H1 (cell line): Measurements from ENCODE around the gene PIAS1. TPM values are rescaled to one million over a fixed set of nuclear protein-coding genes. Genes with fewer than 3 reads are reported as not detected.

Experiments used
- CTCF ChIA-PET: fragments of 300-600 bp; sonication (Branson Sonifier 250); formaldehyde crosslinking; loops from one replicate; lab custom pipeline; 2021; ENCODE audit not compliant: partially characterized antibody; lab: Charles Lee
- POLR2A ChIA-PET: fragments of 300-600 bp; sonication (Branson Sonifier 250); formaldehyde crosslinking; loops from one replicate; lab custom pipeline; 2021; ENCODE audit warnings: inconsistent platforms; ENCODE audit not compliant: partially characterized antibody; lab: Charles Lee
- DNase-seq, 2 experiments: peaks; one replicate each; pipeline versions ENCODE4 v3.0.0 to v3.0.0-alpha.2; 2010 to 2022; ENCODE audit warnings: low spot score in 2 of 2, low read depth in 1 of 2, mixed read lengths in 1 of 2
- FAIRE-seq: peaks from 2 replicates; lab custom pipeline; 2011; peaks lifted over from hg19 to GRCh38; lab: Jason Lieb, UNC
- H2AFZ ChIP-seq: 2 replicates; pipeline ENCODE4 v1.8.1; 2012; ENCODE audit warnings: low read length, inconsistent platforms
- H2AK5ac ChIP-seq: 2 replicates; pipeline ENCODE4 v1.6.1; 2013; ENCODE audit warnings: low read depth, low read length
- H2BK120ac ChIP-seq: replicated peaks from 2 replicates; pipeline ENCODE3; 2013; ENCODE audit warnings: low read depth, low read length, inconsistent platforms
- H2BK12ac ChIP-seq: 2 replicates; pipeline ENCODE4 v1.6.1; 2013; ENCODE audit warnings: low read depth, low read length
- H2BK15ac ChIP-seq: 2 replicates; pipeline ENCODE4 v1.6.1; 2013; ENCODE audit warnings: low read length
- H2BK20ac ChIP-seq: 2 replicates; pipeline ENCODE4 v1.6.1; 2013; ENCODE audit warnings: low read length
- H2BK5ac ChIP-seq: 2 replicates; pipeline ENCODE4 v1.6.1; 2013; ENCODE audit warnings: low read depth, low read length
- H3K14ac ChIP-seq: 2 replicates; pipeline ENCODE4 v1.6.1; 2013; ENCODE audit warnings: inconsistent platforms; ENCODE audit not compliant: insufficient read length
- H3K18ac ChIP-seq: 2 replicates; pipeline ENCODE4 v1.6.1; 2013; ENCODE audit warnings: low read length; ENCODE audit errors: extremely low read depth
- H3K23ac ChIP-seq: 2 replicates; pipeline ENCODE4 v1.6.1; 2013; ENCODE audit warnings: inconsistent platforms; ENCODE audit not compliant: insufficient read length
- H3K23me2 ChIP-seq: 2 replicates; pipeline ENCODE4 v1.6.1; 2013; ENCODE audit warnings: low read depth, low read length
- H3K27ac ChIP-seq: 2 replicates; pipeline ENCODE4 v1.6.1; 2011; ENCODE audit warnings: low read depth, low read length, inconsistent platforms
- H3K27me3 ChIP-seq, 4 experiments: replicated peaks in 1 of 4; 1 replicate in 1 of 4; 2 replicates in 3 of 4; pipeline versions ENCODE4 v1.6.1 to v1.8.1; 2011 to 2013; ENCODE audit warnings: low read length in 3 of 4, mild to moderate bottlenecking in 3 of 4, inconsistent platforms in 2 of 4, mixed read lengths in 2 of 4, moderate library complexity in 1 of 4; ENCODE audit not compliant: control insufficient read depth in 3 of 4, insufficient read depth in 3 of 4; ENCODE audit errors: extremely low read depth in 1 of 4
- H3K36me3 ChIP-seq, 4 experiments: 2 replicates each; pipeline versions ENCODE4 v1.6.1 to v1.8.1; 2011 to 2013; ENCODE audit warnings: mild to moderate bottlenecking in 4 of 4, low read length in 3 of 4, moderate library complexity in 2 of 4, control low read depth in 1 of 4, inconsistent platforms in 1 of 4; ENCODE audit not compliant: insufficient read depth in 4 of 4, control insufficient read depth in 2 of 4
- H3K4ac ChIP-seq: replicated peaks from 2 replicates; pipeline ENCODE3; 2013; ENCODE audit warnings: low read length, low read depth, mixed read lengths, inconsistent platforms; ENCODE audit not compliant: insufficient read length
- H3K4me1 ChIP-seq, 4 experiments: replicated peaks in 1 of 4; 1 replicate in 1 of 4; 2 replicates in 3 of 4; pipeline versions ENCODE4 v1.6.1 to v1.8.1; 2011 to 2013; ENCODE audit warnings: low read length in 3 of 4, inconsistent platforms in 2 of 4, mixed read lengths in 1 of 4; ENCODE audit not compliant: insufficient read depth in 4 of 4, control insufficient read depth in 3 of 4
- H3K4me2 ChIP-seq, 2 experiments: 2 replicates each; pipeline versions ENCODE4 v1.6.1 to v1.8.1; 2011 to 2013; ENCODE audit warnings: low read depth in 2 of 2, low read length in 2 of 2, control low read depth in 1 of 2, inconsistent platforms in 1 of 2, mild to moderate bottlenecking in 1 of 2; ENCODE audit not compliant: insufficient read depth in 1 of 2
- H3K4me3 ChIP-seq, 4 experiments: fragments of 200-600, 300-600 bp in 1 of 4; sonication (generic), shearing (Covaris generic), sonication (Bioruptor Twin) in 1 of 4; 2 replicates each; pipeline versions ENCODE4 v1.5.1 to v1.8.1; 2011 to 2016; ENCODE audit warnings: low read length in 4 of 4, low read depth in 3 of 4, control low read depth in 2 of 4, inconsistent platforms in 2 of 4, mild to moderate bottlenecking in 2 of 4, mixed read lengths in 1 of 4, moderate library complexity in 1 of 4; ENCODE audit not compliant: insufficient read depth in 2 of 4; ENCODE audit errors: extremely low read depth in 1 of 4
- H3K56ac ChIP-seq: replicated peaks from 2 replicates; pipeline ENCODE3; 2013; ENCODE audit warnings: low read depth, mild to moderate bottlenecking, mixed read lengths, low read length, inconsistent platforms; ENCODE audit not compliant: insufficient read length
- H3K79me1 ChIP-seq: 2 replicates; pipeline ENCODE4 v1.6.1; 2013; ENCODE audit warnings: low read depth, low read length, control low read depth
- H3K79me2 ChIP-seq, 2 experiments: 2 replicates each; pipeline versions ENCODE4 v1.6.1 to v1.8.1; 2012 to 2013; ENCODE audit warnings: low read length in 2 of 2, mild to moderate bottlenecking in 2 of 2, inconsistent platforms in 1 of 2; ENCODE audit not compliant: insufficient read depth in 2 of 2, control insufficient read depth in 1 of 2
- H3K9ac ChIP-seq, 4 experiments: replicated peaks in 1 of 4; 1 replicate in 1 of 4; 2 replicates in 3 of 4; pipeline versions ENCODE4 v1.6.1 to v1.8.1; 2011 to 2013; ENCODE audit warnings: low read depth in 3 of 4, low read length in 3 of 4, control low read depth in 2 of 4, mild to moderate bottlenecking in 2 of 4, moderate library complexity in 2 of 4, inconsistent platforms in 1 of 4; ENCODE audit errors: extremely low read depth in 1 of 4
- H3K9me3 ChIP-seq, 2 experiments: 2 replicates each; pipeline versions ENCODE4 v1.6.1 to v1.8.1; 2012 to 2013; ENCODE audit warnings: mild to moderate bottlenecking in 2 of 2, moderate library complexity in 2 of 2, control low read depth in 1 of 2, inconsistent platforms in 1 of 2, low read depth in 1 of 2, low read length in 1 of 2, mixed read lengths in 1 of 2; ENCODE audit not compliant: insufficient read depth in 2 of 2
- H4K20me1 ChIP-seq, 2 experiments: replicated peaks in 1 of 2; 2 replicates each; pipeline versions ENCODE3 to v1.8.1; 2011 to 2013; ENCODE audit warnings: inconsistent platforms in 2 of 2, low read length in 2 of 2, mild to moderate bottlenecking in 1 of 2; ENCODE audit not compliant: insufficient read depth in 2 of 2, control insufficient read depth in 1 of 2
- H4K5ac ChIP-seq: 2 replicates; pipeline ENCODE4 v1.6.1; 2013; ENCODE audit warnings: low read length, low read depth, mixed read lengths, inconsistent platforms; ENCODE audit not compliant: insufficient read length
- H4K8ac ChIP-seq: 2 replicates; pipeline ENCODE4 v1.8.0; 2013; ENCODE audit warnings: mild to moderate bottlenecking, moderate library complexity, low read length, inconsistent platforms; ENCODE audit not compliant: insufficient read depth; ENCODE audit errors: extremely low read depth
- H4K91ac ChIP-seq: replicated peaks from 2 replicates; pipeline ENCODE3; 2013; ENCODE audit warnings: low read length, mixed read lengths, inconsistent platforms; ENCODE audit not compliant: insufficient read length
- CBX5 ChIP-seq: fragments of 300-800, 300-1000 bp; sonication (generic); IDR thresholded peaks from 2 replicates; pipeline ENCODE4 v1.7.1; 2016; ENCODE audit warnings: antibody characterized with exemption, low read length, low read depth
- EP300 ChIP-seq, 2 experiments: IDR thresholded peaks; 1 replicate in 1 of 2; 2 replicates in 1 of 2; pipeline ENCODE4 v1.6.1; 2011 to 2012; ENCODE audit warnings: low read depth in 2 of 2, low read length in 2 of 2, mild to moderate bottlenecking in 2 of 2, borderline replicate concordance in 1 of 2, inconsistent platforms in 1 of 2, moderate library complexity in 1 of 2
- HDAC6 ChIP-seq: IDR thresholded peaks from one replicate; pipeline ENCODE4 v1.7.1; 2012; ENCODE audit warnings: low read depth, mild to moderate bottlenecking, inconsistent platforms, low read length, moderate library complexity
- JUND ChIP-seq: IDR thresholded peaks from 2 replicates; pipeline ENCODE4 v1.6.1; 2011; ENCODE audit warnings: mild to moderate bottlenecking, improper control_type of control experiment, low read length
- RBBP5 ChIP-seq: IDR thresholded peaks from 2 replicates; pipeline ENCODE4 v1.7.1; 2012; ENCODE audit warnings: low read depth, mild to moderate bottlenecking, inconsistent platforms, low read length, moderate library complexity, borderline replicate concordance
- RNF2 ChIP-seq: fragments of 200-900, 300-1000 bp; sonication (generic); IDR thresholded peaks from 2 replicates; pipeline ENCODE4 v1.7.1; 2016; ENCODE audit warnings: borderline replicate concordance, low read depth, mild to moderate bottlenecking, antibody characterized with exemption, low read length; ENCODE audit not compliant: poor library complexity, severe bottlenecking; ENCODE audit errors: missing control alignments
- SAP30 ChIP-seq: fragments of 300-600 bp; sonication (generic); IDR thresholded peaks from 2 replicates; pipeline ENCODE4 v1.7.1; 2012; ENCODE audit warnings: low read length, moderate library complexity, mild to moderate bottlenecking, inconsistent platforms; ENCODE audit not compliant: insufficient read depth, insufficient replicate concordance
- SIN3A ChIP-seq, 2 experiments: IDR thresholded peaks in 1 of 2; conservative IDR thresholded peaks in 1 of 2; 2 replicates each; pipeline ENCODE4 v1.6.1; 2011 to 2012; ENCODE audit warnings: low read length in 2 of 2, improper control_type of control experiment in 1 of 2, low read depth in 1 of 2, mild to moderate bottlenecking in 1 of 2
- SIX5 ChIP-seq: IDR thresholded peaks from 2 replicates; pipeline ENCODE4 v1.6.1; 2011; ENCODE audit warnings: mild to moderate bottlenecking, low read depth, low read length
- TEAD4 ChIP-seq: IDR thresholded peaks from 2 replicates; pipeline ENCODE4 v1.6.1; 2012; ENCODE audit warnings: low read depth, low read length, inconsistent platforms, mixed read lengths
- YY1 ChIP-seq: IDR thresholded peaks from 2 replicates; pipeline ENCODE4 v1.6.1; 2011; ENCODE audit warnings: low read depth, mild to moderate bottlenecking, low read length
- polyA plus RNA-seq, 7 experiments: library from polyadenylated mRNA; depleted of rRNA in 3 of 7; stranded (reverse) in 5 of 7; unstranded in 2 of 7; fragments of >200 nt in 5 of 7; fragments of 200-250 nt in 2 of 7; gene quantifications; 1 replicate in 5 of 7; 2 replicates in 1 of 7; 4 replicates in 1 of 7; pipeline versions ENCODE4 v1.2.1 to v1.2.3, GENCODE V29; 2011 to 2013; ENCODE audit warnings: missing spikeins in 2 of 7, mixed read lengths in 2 of 7
- total RNA-seq: library from RNA; stranded (reverse); fragmentation: NEBNext Ultra II Directional; extraction: Animal tissue kit (Norgen Biotek cat#: 25700); gene quantifications from 2 replicates; pipeline ENCODE4 v1.2.1, GENCODE V29; 2021

PIAS1 gene
- total and polyA plus RNA-seq, 2 of the 8 experiments (the other 6 are each of a cell fraction or from before 2014, with no cell fraction given) = 30.8 to 34.5 TPM

DNA sequence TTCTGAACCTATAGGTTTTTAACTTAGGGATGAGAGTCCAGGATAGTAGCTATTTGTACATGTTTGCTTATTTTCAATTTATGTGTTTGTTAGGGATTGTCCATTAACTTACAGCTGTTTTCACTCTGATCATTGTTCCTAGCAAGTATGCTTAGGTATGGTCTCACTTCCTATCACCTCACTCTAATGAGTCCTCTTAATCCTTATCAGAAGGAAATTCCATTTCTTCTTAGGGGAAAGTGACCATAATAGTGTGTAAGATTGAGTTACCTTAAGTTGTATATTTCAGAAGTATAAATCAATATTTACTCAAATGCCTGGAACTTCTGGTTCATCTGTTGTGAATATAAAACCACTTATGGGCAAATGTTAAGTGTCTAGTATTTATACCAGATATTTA, 53.0 kb downstream of the PIAS1 start:
- Histone ChIP-seq H3K4ac (no peak overlapping the region), H4K5ac (no peak overlapping the region), H2AFZ (no peak overlapping the region), H2BK20ac (no peak overlapping the region), H3K9ac (no peak overlapping the region), H3K9me3 (peaks cover 4 to 6% of the 10 kb centered on the region in 2 experiments; a peak in 2 of 4 replicates), H3K4me2 (no peak overlapping the region), H3K79me1 (no peaks in the 10 kb centered on the region; the same call in 1 of the 2 replicates), H4K20me1 (peaks cover 0 to 2% of the 10 kb centered on the region in 2 experiments), H2BK12ac (no peak overlapping the region), H3K23ac (no peak overlapping the region), H3K4me1 (no peaks in the 10 kb centered on the region), H2BK5ac (no peak overlapping the region), H4K91ac (no peak overlapping the region), H3K79me2 (peaks cover 0 to 19% of the 10 kb centered on the region in 2 experiments; a peak in 2 of 4 replicates), H3K14ac (no peak overlapping the region), H3K18ac (no peak overlapping the region), H2BK120ac (no peak overlapping the region), H3K4me3 (no peak overlapping the region), H3K27ac (no peak overlapping the region), H3K56ac (no peak overlapping the region), H3K27me3 (no peaks in the 10 kb centered on the region), H4K8ac (no peak overlapping the region), H3K23me2 (no peaks in the 10 kb centered on the region), H2AK5ac (no peak overlapping the region), H2BK15ac (no peak overlapping the region), H3K36me3 (peaks cover 0 to 11% (median 4%) of the 10 kb centered on the region in 4 experiments; a peak in 4 of 8 replicates)
- ChIA-PET POLR2A (interaction anchor here (0.6 to 1.0 kb wide), 2 partner anchors 12 to 19 kb away, joined by 4 read pairs; no protein-coding TSS in a partner anchor), CTCF (no interaction called here)
- DNase-seq (no peak), FAIRE-seq (no peak)
- TF ChIP-seq RNF2 = no peak
- no peak for TF ChIP-seq CBX5
- no peak for TF ChIP-seq SAP30
- TF ChIP-seq SIX5 = no peak
- TF ChIP-seq TEAD4 = no peak
- no peak for TF ChIP-seq EP300 (IDR thresholded peaks at IDR 0.05; ENCODE audit: borderline replicate concordance in 1 of 2, low read depth in 2 of 2, low read length in 2 of 2)
- TF ChIP-seq HDAC6 = no peak
- no peak for TF ChIP-seq JUND
- TF ChIP-seq RBBP5 = no peak
- no peak for TF ChIP-seq SIN3A (conservative IDR thresholded peaks at IDR 0.05 in 1 of 2, IDR thresholded peaks at IDR 0.05 in 1 of 2; ENCODE audit: low read depth in 1 of 2, low read length in 2 of 2)
- no peak for TF ChIP-seq YY1
